Measurements from ENCODE around the gene CYB5A. TPM values are rescaled to one million over a fixed set of nuclear protein-coding genes. Genes with fewer than 3 reads are reported as not detected.

The CYB5A gene
- total and polyA plus RNA-seq, 3 experiments from 2014 or later: 70.3 to 87.8 (median 77.7) TPM

GRCh38 chr18:74204526-74205152 is 87.1 kb downstream of the CYB5A start:
- peak overlapping the region in 2 of 8 donors; percentile 43 to 50 for H3K27ac Mint-ChIP-seq
- no peaks in the 10 kb centered on the region for H3K36me3 ChIP-seq (ENCODE audit: insufficient read depth, low read length)
- H3K27ac ChIP-seq (ENCODE audit: low read depth, low read length): no peak overlapping the region
- H3K4me3 ChIP-seq (ENCODE audit: low read length): no peak overlapping the region
- H3K4me3 Mint-ChIP-seq: no peak overlapping the region
- ChIA-PET POLR2A (no interaction called here), CTCF (no interaction called here)
- no peaks in the 10 kb centered on the region for H3K4me1 ChIP-seq (ENCODE audit: insufficient read depth, low read length)
- H3K36me3 Mint-ChIP-seq: no peaks in the 10 kb centered on the region
- no peaks in the 10 kb centered on the region for H3K4me1 Mint-ChIP-seq
- no peaks in the 10 kb centered on the region for H3K27me3 ChIP-seq (ENCODE audit: insufficient read depth, low read length, poor library complexity, severe bottlenecking)
- H3K9me3 Mint-ChIP-seq: no peaks in the 10 kb centered on the region
- DNase-seq: no peak
- no peaks in the 10 kb centered on the region for H3K9me3 ChIP-seq (ENCODE audit: low read length)
- H3K27me3 Mint-ChIP-seq: peaks cover 0 to 11% of the 10 kb centered on the region in 2 donors

- Histone ChIP-seq H3K4me1 (ENCODE audit: insufficient read depth, low read length) (no peaks in the 10 kb centered on the region), H3K9me3 (ENCODE audit: low read length) (no peaks in the 10 kb centered on the region), H3K27ac (ENCODE audit: low read depth, low read length) (no peak overlapping the region), H3K27me3 (ENCODE audit: insufficient read depth, low read length, poor library complexity, severe bottlenecking) (no peaks in the 10 kb centered on the region), H3K4me3 (ENCODE audit: low read length) (no peak overlapping the region), H3K36me3 (ENCODE audit: insufficient read depth, low read length) (no peaks in the 10 kb centered on the region)
- CTCF ChIA-PET: interaction anchor here (0.9 kb wide), 1 partner anchor 348 kb away, joined by 4 read pairs; no protein-coding TSS in a partner anchor
- H3K27ac Mint-ChIP-seq: no peak overlapping the region
- no peaks in the 10 kb centered on the region for H3K9me3 Mint-ChIP-seq
- H3K4me3 Mint-ChIP-seq: no peak overlapping the region
- POLR2A ChIA-PET: no interaction called here
- DNase-seq: no peak
- H3K4me1 Mint-ChIP-seq: no peaks in the 10 kb centered on the region
- H3K36me3 Mint-ChIP-seq: no peaks in the 10 kb centered on the region
- H3K27me3 Mint-ChIP-seq: peaks cover 0 to 11% of the 10 kb centered on the region in 2 donors
Observed at GRCh38 chr18:74203811-74204210, 88.0 kb downstream of the CYB5A start.

Other genes with a start within 250 kb of the CYB5A start
- under 1 TPM; 0.55 to 0.77 TPM for gene FBXO15, start 144.1 kb downstream of the CYB5A start, total RNA-seq
- gene FBXO15, start 144.1 kb downstream of the CYB5A start, polyA plus RNA-seq: 1.3 TPM
- gene TIMM21, start 143.4 kb downstream of the CYB5A start, total RNA-seq: 10 to 100 TPM; 59.4 to 59.8 TPM
- gene TIMM21, start 143.4 kb downstream of the CYB5A start, polyA plus RNA-seq: 21.9 TPM
- gene C18orf63, start 23.9 kb upstream of the CYB5A start, total RNA-seq: not detected
- not detected for gene C18orf63, start 23.9 kb upstream of the CYB5A start, polyA plus RNA-seq
- gene DIPK1C, start 165.3 kb upstream of the CYB5A start, total RNA-seq: not detected
- not detected for gene DIPK1C, start 165.3 kb upstream of the CYB5A start, polyA plus RNA-seq
- gene CNDP2, start 204.4 kb upstream of the CYB5A start, total RNA-seq: 100 to 1,000 TPM; 206 to 213 TPM
- 121 TPM for gene CNDP2, start 204.4 kb upstream of the CYB5A start, polyA plus RNA-seq
- gene CNDP1, start 242.5 kb upstream of the CYB5A start, total RNA-seq: under 1 TPM in 1 of 2 experiments, not detected in 1; 0.09 TPM
- gene CNDP1, start 242.5 kb upstream of the CYB5A start, polyA plus RNA-seq: not detected

Measured in CD8-positive, alpha-beta memory T cell (primary cell).